HEK293 (cell line): ENCODE data around the gene PPARA.

Experiments used
- IKZF3 ChIP-seq: fragments of 450-650 bp; IDR thresholded peaks from 2 replicates; pipeline ENCODE4 v1.5.0; 2018; ENCODE audit warnings: missing biosample characterization, mild to moderate bottlenecking, missing genetic modification characterization, moderate library complexity
- TCF7L2 ChIP-seq: IDR thresholded peaks from 2 replicates; pipeline ENCODE4 v1.6.1; 2011; ENCODE audit warnings: low read depth, mild to moderate bottlenecking, inconsistent platforms, low read length, moderate library complexity, borderline replicate concordance
- ZNF423 ChIP-seq: fragments of 450-650 bp; formaldehyde crosslinking; IDR thresholded peaks from 2 replicates; pipeline ENCODE4 v1.5.1; 2016; ENCODE audit warnings: missing biosample characterization, missing genetic modification characterization
- ZNF433 ChIP-seq: fragments of 450-650 bp; formaldehyde crosslinking; IDR thresholded peaks from 2 replicates; pipeline ENCODE4 v1.5.1; 2016; ENCODE audit warnings: missing biosample characterization, missing genetic modification characterization, low read depth
- TF ChIP-seq, protein P1 (sequence below): fragments of 450-650 bp; formaldehyde crosslinking; IDR thresholded peaks from 2 replicates; pipeline ENCODE4 v1.5.1; 2016; ENCODE audit warnings: missing biosample characterization, missing genetic modification characterization
- TF ChIP-seq, protein P2 (sequence below): fragments of 450-650 bp; formaldehyde crosslinking; IDR thresholded peaks from 2 replicates; pipeline ENCODE4 v1.5.1; 2016; ENCODE audit warnings: missing biosample characterization, missing genetic modification characterization
- TF ChIP-seq, protein P3 (sequence below): fragments of 450-650 bp; formaldehyde crosslinking; IDR thresholded peaks from 2 replicates; pipeline ENCODE4 v1.5.1; 2016; ENCODE audit warnings: missing biosample characterization, missing genetic modification characterization

- TF ChIP-seq, protein P1, sequence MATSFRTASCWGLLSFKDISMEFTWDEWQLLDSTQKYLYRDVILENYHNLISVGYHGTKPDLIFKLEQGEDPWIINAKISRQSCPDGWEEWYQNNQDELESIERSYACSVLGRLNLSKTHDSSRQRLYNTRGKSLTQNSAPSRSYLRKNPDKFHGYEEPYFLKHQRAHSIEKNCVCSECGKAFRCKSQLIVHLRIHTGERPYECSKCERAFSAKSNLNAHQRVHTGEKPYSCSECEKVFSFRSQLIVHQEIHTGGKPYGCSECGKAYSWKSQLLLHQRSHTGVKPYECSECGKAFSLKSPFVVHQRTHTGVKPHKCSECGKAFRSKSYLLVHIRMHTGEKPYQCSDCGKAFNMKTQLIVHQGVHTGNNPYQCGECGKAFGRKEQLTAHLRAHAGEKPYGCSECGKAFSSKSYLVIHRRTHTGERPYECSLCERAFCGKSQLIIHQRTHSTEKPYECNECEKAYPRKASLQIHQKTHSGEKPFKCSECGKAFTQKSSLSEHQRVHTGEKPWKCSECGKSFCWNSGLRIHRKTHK (tag by site-specific recombination) = no peak
- TF ChIP-seq IKZF3 (tag by site-specific recombination) (no peak), ZNF433 (tag by site-specific recombination) (no peak), ZNF423 (tag by site-specific recombination) (no peak), TCF7L2 (no peak)
- TF ChIP-seq, protein P2, sequence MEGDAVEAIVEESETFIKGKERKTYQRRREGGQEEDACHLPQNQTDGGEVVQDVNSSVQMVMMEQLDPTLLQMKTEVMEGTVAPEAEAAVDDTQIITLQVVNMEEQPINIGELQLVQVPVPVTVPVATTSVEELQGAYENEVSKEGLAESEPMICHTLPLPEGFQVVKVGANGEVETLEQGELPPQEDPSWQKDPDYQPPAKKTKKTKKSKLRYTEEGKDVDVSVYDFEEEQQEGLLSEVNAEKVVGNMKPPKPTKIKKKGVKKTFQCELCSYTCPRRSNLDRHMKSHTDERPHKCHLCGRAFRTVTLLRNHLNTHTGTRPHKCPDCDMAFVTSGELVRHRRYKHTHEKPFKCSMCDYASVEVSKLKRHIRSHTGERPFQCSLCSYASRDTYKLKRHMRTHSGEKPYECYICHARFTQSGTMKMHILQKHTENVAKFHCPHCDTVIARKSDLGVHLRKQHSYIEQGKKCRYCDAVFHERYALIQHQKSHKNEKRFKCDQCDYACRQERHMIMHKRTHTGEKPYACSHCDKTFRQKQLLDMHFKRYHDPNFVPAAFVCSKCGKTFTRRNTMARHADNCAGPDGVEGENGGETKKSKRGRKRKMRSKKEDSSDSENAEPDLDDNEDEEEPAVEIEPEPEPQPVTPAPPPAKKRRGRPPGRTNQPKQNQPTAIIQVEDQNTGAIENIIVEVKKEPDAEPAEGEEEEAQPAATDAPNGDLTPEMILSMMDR (tag by site-specific recombination) = no peak
- TF ChIP-seq, protein P3, sequence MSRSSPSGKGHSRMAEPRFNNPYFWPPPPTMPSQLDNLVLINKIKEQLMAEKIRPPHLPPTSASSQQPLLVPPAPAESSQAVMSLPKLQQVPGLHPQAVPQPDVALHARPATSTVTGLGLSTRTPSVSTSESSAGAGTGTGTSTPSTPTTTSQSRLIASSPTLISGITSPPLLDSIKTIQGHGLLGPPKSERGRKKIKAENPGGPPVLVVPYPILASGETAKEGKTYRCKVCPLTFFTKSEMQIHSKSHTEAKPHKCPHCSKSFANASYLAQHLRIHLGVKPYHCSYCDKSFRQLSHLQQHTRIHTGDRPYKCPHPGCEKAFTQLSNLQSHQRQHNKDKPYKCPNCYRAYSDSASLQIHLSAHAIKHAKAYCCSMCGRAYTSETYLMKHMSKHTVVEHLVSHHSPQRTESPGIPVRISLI (tag by site-specific recombination) = no peak
Measured at GRCh38 chr22:46244771-46245170, 94.4 kb downstream of the PPARA start.
